ENCODE measurements around the gene CDH19.
A peak's percentile ranks its signal among the peaks of the same experiment; 100 is the strongest.

The CDH19 gene

DNA sequence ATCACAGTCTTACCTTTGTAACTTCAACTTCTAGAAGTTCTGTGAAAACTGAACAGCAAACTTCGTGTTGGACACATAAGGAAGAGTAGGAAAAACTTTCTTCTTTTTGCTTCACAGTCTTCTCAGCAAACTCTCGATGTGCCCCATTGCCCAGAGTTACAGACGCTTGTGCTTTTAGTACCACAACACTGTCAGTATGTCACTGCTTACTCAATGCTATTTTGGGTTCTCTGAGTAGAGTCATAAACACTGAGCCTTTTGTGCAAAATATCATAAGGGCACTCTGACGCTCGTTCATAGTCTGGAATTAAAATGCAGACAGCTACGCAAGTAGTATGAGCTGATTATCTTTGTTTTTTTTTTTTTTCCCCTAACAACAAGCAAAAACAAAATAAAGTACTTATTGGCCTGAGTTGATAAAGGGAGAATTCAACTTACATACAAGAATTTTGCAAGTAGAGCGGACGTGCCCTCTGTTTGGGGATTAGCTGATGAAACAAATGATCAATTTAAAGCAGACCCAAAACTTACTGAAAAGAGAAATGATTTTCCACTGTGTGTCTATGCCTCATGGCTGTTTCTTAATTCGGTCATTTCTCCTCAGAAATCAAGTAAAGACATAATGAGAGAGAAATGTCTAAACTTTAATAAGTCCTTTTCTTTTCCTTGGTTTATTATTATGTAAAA is at the start of gene CDH19:
Gene CDH19, minus strand, starts transcription at position 150 of the 687 bp plus-strand sequence. CDS start 31,886 bp downstream, outside the sequence.
- no peak for DNase-seq (ENCODE audit: low read depth, low spot score)

DNA sequence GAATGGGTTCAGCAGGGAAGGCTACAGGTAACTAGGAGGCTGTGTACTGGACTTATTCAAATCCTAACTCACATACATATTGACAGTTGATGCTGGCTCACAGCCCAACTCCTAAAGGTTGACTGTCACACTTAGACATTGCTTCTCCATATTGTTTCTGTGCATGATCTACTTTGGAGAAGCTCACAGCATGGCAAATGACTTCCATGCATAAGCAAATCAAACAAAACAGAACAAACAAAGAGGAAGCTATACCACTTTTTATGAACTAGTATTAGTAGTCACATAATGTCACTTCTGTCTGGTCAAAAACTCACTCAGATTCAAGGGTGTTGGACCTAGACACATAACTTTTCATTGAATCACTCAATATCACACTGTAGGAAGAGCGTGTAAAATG is 43.8 kb upstream of the CDH19 start:
- no peak for DNase-seq (ENCODE audit: low read depth, low spot score)

GRCh38 chr18:66646609-66647008 is 42.7 kb upstream of the CDH19 start:
- DNase-seq (ENCODE audit: low read depth, low spot score) = no peak

DNA sequence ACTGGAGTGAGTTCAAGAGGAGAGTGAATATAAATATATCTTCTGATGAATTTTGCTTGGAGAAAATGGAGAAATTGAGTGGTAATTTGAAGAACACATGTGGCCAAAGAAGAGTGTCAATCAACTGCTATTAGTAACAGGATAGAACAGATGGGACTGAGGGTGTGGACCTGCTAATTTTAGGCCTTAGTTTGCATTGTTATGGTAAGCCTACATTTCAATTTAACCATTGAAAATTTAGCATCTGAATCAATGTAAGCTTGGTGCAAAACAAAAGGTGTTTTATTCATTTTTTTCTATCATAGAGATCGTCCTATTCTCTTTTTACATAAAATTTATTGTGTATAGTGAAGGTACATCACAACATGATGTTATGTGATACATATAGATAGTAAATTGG is 42.1 kb upstream of the CDH19 start:
- DNase-seq (ENCODE audit: low read depth, low spot score) = no peak

DNA sequence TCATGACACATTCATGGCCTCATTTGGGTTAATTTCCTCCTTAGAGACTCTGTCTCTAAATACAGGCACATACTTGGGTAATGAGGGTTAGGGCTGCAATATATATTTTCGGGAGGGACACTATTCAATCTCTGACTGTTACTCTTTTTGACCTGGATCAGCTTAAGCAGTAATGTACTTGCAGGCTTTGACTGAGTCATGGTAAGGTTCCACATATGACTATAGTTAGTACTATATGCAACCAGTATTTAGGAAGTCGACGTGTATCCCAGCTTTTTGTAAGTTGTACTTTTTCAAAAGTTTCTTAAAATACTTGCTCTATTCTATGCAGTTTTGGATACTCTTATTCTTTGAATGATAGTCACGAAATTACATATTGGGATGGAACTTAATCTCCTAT is 37.2 kb upstream of the CDH19 start:
- DNase-seq (ENCODE audit: low read depth, low spot score) = no peak

DNA sequence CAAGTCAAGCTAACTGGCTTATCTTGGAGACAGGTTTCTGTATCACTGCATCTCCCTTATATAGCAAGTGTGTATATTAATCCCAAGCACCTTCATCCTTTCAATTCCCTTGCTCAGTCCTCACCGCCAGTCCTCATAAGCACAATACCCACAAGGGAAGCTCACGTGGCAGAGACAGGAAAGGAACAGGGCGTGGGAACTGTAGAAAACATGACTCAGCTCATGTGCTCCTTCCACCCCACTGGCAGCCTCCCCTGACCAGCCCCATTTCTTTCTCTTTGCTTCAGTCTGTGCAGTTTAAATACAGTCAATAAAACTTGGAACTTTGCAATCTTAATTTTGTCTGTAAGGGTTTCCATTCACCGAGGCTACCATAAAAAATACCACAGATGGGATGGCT is 36.5 kb upstream of the CDH19 start:
- DNase-seq (ENCODE audit: low read depth, low spot score) = no peak

GRCh38 chr18:66638856-66639629 is 35.2 kb upstream of the CDH19 start:
- no peak for DNase-seq (ENCODE audit: low read depth, low spot score)

GRCh38 chr18:66635342-66635741 is 31.5 kb upstream of the CDH19 start:
- DNase-seq (ENCODE audit: low read depth, low spot score) = no peak

DNA sequence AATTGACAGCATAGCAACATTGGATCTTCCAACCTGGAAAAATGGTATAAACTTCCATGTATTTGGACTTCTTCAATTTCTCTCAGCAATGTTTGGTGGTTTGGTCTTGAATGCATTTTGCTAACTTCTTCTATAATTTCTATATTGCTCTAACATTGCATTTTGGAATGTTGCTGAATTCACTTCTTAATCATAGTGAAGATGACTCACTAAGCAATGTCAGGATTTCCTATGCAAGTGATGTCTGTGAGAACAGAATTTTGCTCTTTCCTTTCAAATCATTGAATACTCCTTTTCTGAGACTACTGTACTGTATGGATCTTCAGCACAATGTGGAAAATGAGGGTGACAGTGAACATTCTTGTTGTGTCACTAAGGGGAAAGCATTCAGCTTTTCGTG is 28.9 kb upstream of the CDH19 start:
- no peak for DNase-seq (ENCODE audit: low read depth, low spot score)

- no peak for DNase-seq (ENCODE audit: low read depth, low spot score)
Measured at GRCh38 chr18:66630831-66631230, 26.9 kb upstream of the CDH19 start.

- DNase-seq (ENCODE audit: low read depth, low spot score) = no peak
Measured at GRCh38 chr18:66623821-66624220, 19.9 kb upstream of the CDH19 start.

DNA sequence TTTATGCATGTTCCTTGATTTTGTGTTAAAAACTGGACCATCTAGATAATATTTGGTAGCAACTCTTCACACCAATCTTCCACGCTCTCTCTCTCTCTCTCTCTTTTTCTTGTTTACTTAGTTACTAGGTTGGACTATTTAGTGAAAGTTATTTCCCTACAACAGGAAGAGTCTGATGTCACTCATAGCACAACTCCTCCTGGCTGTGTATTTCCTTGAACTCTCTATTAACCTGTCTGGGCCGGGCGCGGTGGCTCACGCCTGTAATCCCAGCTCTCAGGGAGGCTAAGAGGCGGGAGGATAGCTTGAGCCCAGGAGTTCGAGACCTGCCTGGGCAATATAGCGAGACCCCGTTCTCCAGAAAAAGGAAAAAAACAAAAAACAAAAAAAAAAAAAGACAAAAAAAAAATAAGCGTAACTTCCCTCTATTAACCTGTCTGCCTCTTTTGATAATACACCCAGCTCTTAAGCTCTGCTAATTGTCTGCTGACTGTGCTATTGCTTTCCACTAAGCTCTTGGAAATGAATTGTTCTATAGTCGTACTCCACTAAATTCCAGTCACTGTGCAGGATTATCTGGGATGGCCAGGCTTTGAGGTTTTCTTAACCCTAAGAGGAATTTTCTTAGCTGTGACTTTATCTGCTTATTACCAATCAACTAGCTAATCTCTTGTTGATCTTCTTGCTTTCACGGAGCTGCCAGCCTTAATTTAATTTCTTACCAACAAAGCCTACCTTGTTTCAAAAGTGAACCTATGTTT is 18.1 kb upstream of the CDH19 start:
- DNase-seq (ENCODE audit: low read depth, low spot score) = no peak

GRCh38 chr18:66616523-66616983 is 12.7 kb upstream of the CDH19 start:
- peak; percentile 24 for DNase-seq (ENCODE audit: low read depth, low spot score)

DNA sequence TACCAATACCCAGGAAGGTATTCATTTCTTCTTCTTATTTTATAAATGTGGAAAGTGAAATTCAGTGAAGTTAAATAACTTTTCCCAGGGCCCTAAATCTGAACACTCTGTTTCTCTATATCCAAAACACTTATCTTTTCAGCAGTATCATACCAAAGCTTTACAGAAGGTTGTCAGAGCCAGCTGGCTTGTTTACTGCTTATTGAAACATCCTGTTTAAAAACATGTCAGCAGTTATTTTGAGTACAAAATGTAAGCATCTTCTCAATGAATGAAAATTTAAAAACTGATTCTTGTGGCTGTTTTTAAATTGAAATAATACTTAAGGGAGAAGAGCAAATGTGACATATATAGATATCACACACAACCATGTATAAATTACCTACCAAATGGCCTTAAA is 11.3 kb upstream of the CDH19 start:
- DNase-seq (ENCODE audit: low read depth, low spot score) = no peak

GRCh38 chr18:66607632-66608031 is 3.7 kb upstream of the CDH19 start:
- no peak for DNase-seq (ENCODE audit: low read depth, low spot score)

- no peak for DNase-seq (ENCODE audit: low read depth, low spot score)
Measured at GRCh38 chr18:66601649-66602048, 2.2 kb downstream of the CDH19 start.

DNA sequence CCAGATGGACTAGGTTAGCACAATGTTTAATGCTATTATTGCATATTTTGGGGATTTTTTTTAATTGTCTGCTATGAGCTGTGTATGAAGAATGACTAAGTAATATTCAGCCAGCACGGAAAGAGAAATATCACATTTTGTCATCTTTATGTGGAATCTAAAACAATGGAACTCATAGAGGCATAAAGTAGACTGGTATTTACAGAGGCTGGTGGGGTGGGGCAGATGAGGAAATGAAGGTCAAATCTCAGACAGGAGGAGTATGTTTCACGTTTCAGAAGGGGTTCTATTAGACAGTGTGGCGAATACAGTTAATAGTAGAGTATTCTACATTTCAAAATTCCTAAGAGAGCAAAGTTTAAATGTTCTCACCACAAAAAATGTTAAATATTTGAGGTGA is 4.7 kb downstream of the CDH19 start:
- no peak for DNase-seq (ENCODE audit: low read depth, low spot score)

- DNase-seq (ENCODE audit: low read depth, low spot score) = no peak
Measured at GRCh38 chr18:66587430-66587829, 16.5 kb downstream of the CDH19 start.

DNA sequence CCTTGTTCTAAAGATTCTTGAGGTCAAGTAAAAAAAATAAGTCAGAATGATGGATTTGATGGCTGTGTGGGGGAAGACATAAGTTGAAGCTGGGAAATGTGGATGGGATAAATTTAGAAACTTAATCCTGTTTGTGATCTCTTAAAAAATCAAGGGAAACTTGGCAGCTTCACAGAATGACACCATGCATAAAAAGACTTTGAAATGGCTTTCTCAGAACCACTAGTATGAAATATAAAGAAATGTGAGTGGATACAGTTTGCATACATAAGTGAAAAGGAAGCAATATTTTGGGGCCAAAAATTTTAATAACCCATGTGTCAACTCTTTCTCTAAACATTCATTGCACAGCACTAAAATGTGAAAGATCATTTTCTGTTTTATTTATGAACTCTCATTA is 21.7 kb downstream of the CDH19 start:
- DNase-seq (ENCODE audit: low read depth, low spot score) = no peak

DNA sequence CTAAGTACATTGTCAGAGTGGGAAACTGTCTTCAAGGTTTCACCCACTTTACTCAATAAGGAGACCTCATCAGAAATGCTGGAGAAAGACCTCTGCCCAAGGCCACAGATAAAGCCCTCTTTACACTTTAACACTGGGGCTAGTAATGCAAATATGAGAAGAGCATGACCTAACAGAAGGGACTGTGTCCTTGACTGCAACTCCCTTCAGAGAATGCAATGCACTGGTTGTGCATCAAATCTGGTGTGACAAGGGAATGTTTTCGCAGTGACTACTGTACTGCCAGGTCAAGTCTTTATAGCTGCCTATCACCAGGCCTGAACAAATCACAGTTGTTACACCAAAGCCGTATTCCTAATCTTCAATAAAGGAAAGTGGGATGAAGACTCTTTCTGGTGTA is 28.6 kb downstream of the CDH19 start:
- no peak for DNase-seq (ENCODE audit: low read depth, low spot score)

GRCh38 chr18:66571845-66572244 is 32.0 kb downstream of the CDH19 start:
- no peak for DNase-seq (ENCODE audit: low read depth, low spot score)

- DNase-seq (ENCODE audit: low read depth, low spot score) = no peak
Measured at GRCh38 chr18:66566616-66567015, 37.3 kb downstream of the CDH19 start.

Data from ELF-1 (cell line).